ENCODE results near the gene SLC9A6. TPM values are rescaled to one million over a fixed set of nuclear protein-coding genes. Genes with fewer than 3 reads are reported as not detected.
A peak's percentile ranks its signal among the peaks of the same experiment; 100 is the strongest.
"Not testable (repeated sequence)": the region's sequence is repeated elsewhere in the genome, so short reads cannot be mapped to it uniquely, and the experiment has no call there.

The SLC9A6 gene
- total RNA-seq, 1 donor from 2014 or later: 18.0 TPM

DNA sequence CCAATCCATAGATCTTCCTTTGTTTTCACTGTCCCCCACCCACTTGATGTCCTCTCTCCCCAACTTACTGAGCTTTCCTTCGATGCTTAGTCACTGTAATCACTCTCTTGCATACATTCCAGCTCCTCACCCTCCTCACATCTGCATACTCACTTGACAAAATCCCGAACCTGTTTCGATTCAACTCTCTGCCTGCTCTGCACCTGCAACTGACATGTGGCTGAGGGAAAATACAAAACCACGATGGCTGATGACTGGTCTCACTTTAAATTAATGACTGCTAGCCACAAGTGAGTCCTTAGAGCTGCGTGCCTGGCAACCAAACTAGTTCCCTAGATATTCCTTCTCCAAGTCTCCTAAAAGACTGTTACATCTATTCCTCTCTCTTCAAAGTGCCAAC, 91.7 kb downstream of the SLC9A6 start:
- Mint-ChIP-seq H3K36me3 (ENCODE audit: unreplicated experiment) (no peaks in the 10 kb centered on the region), H3K4me1 (ENCODE audit: unreplicated experiment) (no peaks in the 10 kb centered on the region), H3K9me3 (ENCODE audit: unreplicated experiment) (peaks cover 4% of the 10 kb centered on the region), H3K4me3 (ENCODE audit: unreplicated experiment) (no peak overlapping the region), H3K27me3 (ENCODE audit: unreplicated experiment) (no peaks in the 10 kb centered on the region), H3K27ac (ENCODE audit: unreplicated experiment) (no peak overlapping the region)
- TF ChIP-seq CTCF (IDR thresholded peaks at IDR 0.05): no peak
- DNase-seq (ENCODE audit: extremely low spot score, unreplicated experiment): no peak

GRCh38 chrX:136080766-136081165, 95.5 kb downstream of the SLC9A6 start:
- Mint-ChIP-seq H3K36me3 (ENCODE audit: unreplicated experiment) (no peaks in the 10 kb centered on the region), H3K27me3 (ENCODE audit: unreplicated experiment) (no peaks in the 10 kb centered on the region), H3K27ac (ENCODE audit: unreplicated experiment) (no peak overlapping the region), H3K4me1 (ENCODE audit: unreplicated experiment) (no peaks in the 10 kb centered on the region), H3K9me3 (ENCODE audit: unreplicated experiment) (no peaks in the 10 kb centered on the region), H3K4me3 (ENCODE audit: unreplicated experiment) (no peak overlapping the region)
- DNase-seq (ENCODE audit: extremely low spot score, unreplicated experiment): no peak
- no peak for TF ChIP-seq CTCF (IDR thresholded peaks at IDR 0.05)

- H3K27ac Mint-ChIP-seq (ENCODE audit: unreplicated experiment): peak overlapping the region; percentile 72
- H3K9me3 Mint-ChIP-seq (ENCODE audit: unreplicated experiment): no peaks in the 10 kb centered on the region
- H3K36me3 Mint-ChIP-seq (ENCODE audit: unreplicated experiment): no peaks in the 10 kb centered on the region
- no peak for DNase-seq (ENCODE audit: extremely low spot score, unreplicated experiment)
- no peaks in the 10 kb centered on the region for H3K27me3 Mint-ChIP-seq (ENCODE audit: unreplicated experiment)
- peaks cover 7% of the 10 kb centered on the region for H3K4me1 Mint-ChIP-seq (ENCODE audit: unreplicated experiment)
- H3K4me3 Mint-ChIP-seq (ENCODE audit: unreplicated experiment): no peak overlapping the region
- no peak for TF ChIP-seq CTCF (IDR thresholded peaks at IDR 0.05)
Measured at GRCh38 chrX:136086521-136086920, 101.3 kb downstream of the SLC9A6 start.

GRCh38 chrX:136091898-136092297, 106.7 kb downstream of the SLC9A6 start:
- not testable (repeated sequence) for H3K4me1 Mint-ChIP-seq (ENCODE audit: unreplicated experiment); H3K27me3 Mint-ChIP-seq (ENCODE audit: unreplicated experiment)

GRCh38 chrX:136094962-136095361, 109.7 kb downstream of the SLC9A6 start:
- no peaks in the 10 kb centered on the region for H3K36me3 Mint-ChIP-seq (ENCODE audit: unreplicated experiment)
- H3K27ac Mint-ChIP-seq (ENCODE audit: unreplicated experiment): no peak overlapping the region
- no peak for DNase-seq (ENCODE audit: extremely low spot score, unreplicated experiment)
- no peaks in the 10 kb centered on the region for H3K4me1 Mint-ChIP-seq (ENCODE audit: unreplicated experiment)
- H3K27me3 Mint-ChIP-seq (ENCODE audit: unreplicated experiment): no peaks in the 10 kb centered on the region
- TF ChIP-seq CTCF (IDR thresholded peaks at IDR 0.05): no peak
- H3K4me3 Mint-ChIP-seq (ENCODE audit: unreplicated experiment): no peak overlapping the region
- no peaks in the 10 kb centered on the region for H3K9me3 Mint-ChIP-seq (ENCODE audit: unreplicated experiment)

More at GRCh38 chrX:136091898-136092297, 106.7 kb downstream of the SLC9A6 start:
- H3K36me3 Mint-ChIP-seq (ENCODE audit: unreplicated experiment); DNase-seq (ENCODE audit: extremely low spot score, unreplicated experiment); H3K27ac Mint-ChIP-seq (ENCODE audit: unreplicated experiment); H3K4me3 Mint-ChIP-seq (ENCODE audit: unreplicated experiment); H3K9me3 Mint-ChIP-seq (ENCODE audit: unreplicated experiment): not testable (repeated sequence)

Other genes with a start within 250 kb of the SLC9A6 start
- not detected in 2 replicates for gene CT45A3, start 217.2 kb upstream of the SLC9A6 start, total RNA-seq
- not detected in 2 replicates for gene CT45A5, start 199.9 kb upstream of the SLC9A6 start, total RNA-seq
- not detected in 2 replicates for gene CT45A6, start 182.6 kb upstream of the SLC9A6 start, total RNA-seq
- gene CT45A2, start 165.4 kb upstream of the SLC9A6 start, total RNA-seq: not detected in 2 replicates
- gene CT45A7, start 148.2 kb upstream of the SLC9A6 start, total RNA-seq: not detected in 2 replicates
- gene CT45A8, start 130.9 kb upstream of the SLC9A6 start, total RNA-seq: not detected in 2 replicates
- gene CT45A9, start 113.6 kb upstream of the SLC9A6 start, total RNA-seq: not detected in 2 replicates
- not detected in 2 replicates for gene CT45A10, start 92.0 kb upstream of the SLC9A6 start, total RNA-seq
- gene SAGE1, start 91.7 kb upstream of the SLC9A6 start, total RNA-seq: not detected in 2 replicates
- 30.9 and 32.4 TPM in 2 replicates for gene MMGT1, start 11.4 kb upstream of the SLC9A6 start, total RNA-seq
- gene FHL1, start 162.1 kb downstream of the SLC9A6 start, total RNA-seq: 1,613 and 1,725 TPM in 2 replicates